Astrocyte (in vitro differentiated cells and primary cell): ENCODE measurements around the gene CDH1. TPM values are rescaled to one million over a fixed set of nuclear protein-coding genes. Genes with fewer than 3 reads are reported as not detected.

Experiments used
- DNase-seq: peaks from one replicate; pipeline ENCODE4 v3.0.0-alpha.2; 2010; ENCODE audit warnings: low read depth
- FAIRE-seq: peaks from 2 replicates; lab custom pipeline; 2011; peaks lifted over from hg19 to GRCh38; lab: Jason Lieb, UNC
- H2AFZ ChIP-seq: 2 replicates; pipeline ENCODE4 v1.6.0; 2012; ENCODE audit warnings: low read depth, low read length, inconsistent platforms
- H3K27ac ChIP-seq: 2 replicates; pipeline ENCODE4 v1.5.1; 2011; ENCODE audit warnings: low read depth, low read length, inconsistent platforms
- H3K27me3 ChIP-seq: 2 replicates; pipeline ENCODE4 v1.6.0; 2011; ENCODE audit warnings: low read length, inconsistent platforms; ENCODE audit not compliant: insufficient read depth
- H3K36me3 ChIP-seq: 2 replicates; pipeline ENCODE4 v1.5.1; 2011; ENCODE audit warnings: low read length, inconsistent platforms; ENCODE audit not compliant: insufficient read depth
- H3K4me1 ChIP-seq: 2 replicates; pipeline ENCODE4 v1.5.1; 2011; ENCODE audit warnings: low read length, inconsistent platforms; ENCODE audit not compliant: insufficient read depth
- H3K4me2 ChIP-seq: 2 replicates; pipeline ENCODE4 v1.6.0; 2012; ENCODE audit warnings: low read length, inconsistent platforms
- H3K4me3 ChIP-seq: 2 replicates; pipeline ENCODE4 v1.5.1; 2011; ENCODE audit warnings: low read depth, mild to moderate bottlenecking, low read length, inconsistent platforms; ENCODE audit not compliant: insufficient read depth
- H3K79me2 ChIP-seq: 2 replicates; pipeline ENCODE4 v1.6.0; 2012; ENCODE audit warnings: mild to moderate bottlenecking, low read length, inconsistent platforms; ENCODE audit not compliant: insufficient read depth
- H3K9ac ChIP-seq: 2 replicates; pipeline ENCODE4 v1.6.0; 2012; ENCODE audit warnings: mild to moderate bottlenecking, low read length, inconsistent platforms
- H3K9me3 ChIP-seq: 2 replicates; pipeline ENCODE4 v1.5.1; 2012; ENCODE audit warnings: low read depth, mild to moderate bottlenecking, low read length, inconsistent platforms; ENCODE audit not compliant: insufficient read depth
- H4K20me1 ChIP-seq: 2 replicates; pipeline ENCODE4 v1.6.0; 2012; ENCODE audit warnings: low read length, inconsistent platforms; ENCODE audit not compliant: insufficient read depth
- H3K27ac Mint-ChIP-seq: one replicate; pipeline ENCODE4 v1.8.0; 2021; ENCODE audit warnings: mild to moderate bottlenecking, mixed read lengths; ENCODE audit not compliant: unreplicated experiment
- H3K27me3 Mint-ChIP-seq: one replicate; pipeline ENCODE4 v1.8.0; 2021; ENCODE audit warnings: low read depth, mixed read lengths; ENCODE audit not compliant: unreplicated experiment
- H3K36me3 Mint-ChIP-seq: one replicate; pipeline ENCODE4 v1.8.0; 2021; ENCODE audit warnings: low read depth, mixed read lengths; ENCODE audit not compliant: unreplicated experiment
- H3K4me1 Mint-ChIP-seq: one replicate; pipeline ENCODE4 v1.8.0; 2021; ENCODE audit warnings: low read depth, mixed read lengths; ENCODE audit not compliant: unreplicated experiment
- H3K4me3 Mint-ChIP-seq: one replicate; pipeline ENCODE4 v1.8.0; 2021; ENCODE audit warnings: mild to moderate bottlenecking, moderate library complexity, mixed read lengths; ENCODE audit not compliant: unreplicated experiment
- H3K9me3 Mint-ChIP-seq: one replicate; pipeline ENCODE4 v1.8.0; 2021; ENCODE audit warnings: mild to moderate bottlenecking, mixed read lengths; ENCODE audit not compliant: unreplicated experiment
- EZH2 ChIP-seq: IDR thresholded peaks from 2 replicates; pipeline ENCODE4 v1.6.1; 2012; ENCODE audit warnings: mild to moderate bottlenecking, low read length, inconsistent platforms; ENCODE audit not compliant: insufficient read depth
- total RNA-seq: library from RNA; stranded (reverse); gene quantifications from 2 replicates; pipeline ENCODE4 v1.2.1, GENCODE V29; 2021
- TF ChIP-seq, protein P1 (sequence below): IDR thresholded peaks from 2 replicates; pipeline ENCODE4 v1.5.1; 2011; ENCODE audit warnings: low read depth, mild to moderate bottlenecking, inconsistent platforms, low read length, moderate library complexity; ENCODE audit not compliant: insufficient read depth

The CDH1 gene
- total RNA-seq, 1 donor from 2014 or later = 23.8 TPM

- peak overlapping the region; percentile 46 for H3K4me2 ChIP-seq
- H3K9me3 Mint-ChIP-seq = peaks cover 3% of the 10 kb centered on the region
- no peaks in the 10 kb centered on the region for H3K79me2 ChIP-seq
- peaks cover 8% of the 10 kb centered on the region for H3K4me1 ChIP-seq
- H3K36me3 Mint-ChIP-seq = no peaks in the 10 kb centered on the region
- H3K27me3 ChIP-seq = no peaks in the 10 kb centered on the region
- FAIRE-seq (no peak), DNase-seq (peak; percentile 66)
- H3K27ac Mint-ChIP-seq = no peak overlapping the region
- no peak overlapping the region for H3K4me3 ChIP-seq
- no peaks in the 10 kb centered on the region for H3K36me3 ChIP-seq
- peaks cover 4% of the 10 kb centered on the region for H3K4me1 Mint-ChIP-seq
- H3K27me3 Mint-ChIP-seq = peaks cover 14% of the 10 kb centered on the region
- no peak for TF ChIP-seq EZH2
- TF ChIP-seq, protein P1, sequence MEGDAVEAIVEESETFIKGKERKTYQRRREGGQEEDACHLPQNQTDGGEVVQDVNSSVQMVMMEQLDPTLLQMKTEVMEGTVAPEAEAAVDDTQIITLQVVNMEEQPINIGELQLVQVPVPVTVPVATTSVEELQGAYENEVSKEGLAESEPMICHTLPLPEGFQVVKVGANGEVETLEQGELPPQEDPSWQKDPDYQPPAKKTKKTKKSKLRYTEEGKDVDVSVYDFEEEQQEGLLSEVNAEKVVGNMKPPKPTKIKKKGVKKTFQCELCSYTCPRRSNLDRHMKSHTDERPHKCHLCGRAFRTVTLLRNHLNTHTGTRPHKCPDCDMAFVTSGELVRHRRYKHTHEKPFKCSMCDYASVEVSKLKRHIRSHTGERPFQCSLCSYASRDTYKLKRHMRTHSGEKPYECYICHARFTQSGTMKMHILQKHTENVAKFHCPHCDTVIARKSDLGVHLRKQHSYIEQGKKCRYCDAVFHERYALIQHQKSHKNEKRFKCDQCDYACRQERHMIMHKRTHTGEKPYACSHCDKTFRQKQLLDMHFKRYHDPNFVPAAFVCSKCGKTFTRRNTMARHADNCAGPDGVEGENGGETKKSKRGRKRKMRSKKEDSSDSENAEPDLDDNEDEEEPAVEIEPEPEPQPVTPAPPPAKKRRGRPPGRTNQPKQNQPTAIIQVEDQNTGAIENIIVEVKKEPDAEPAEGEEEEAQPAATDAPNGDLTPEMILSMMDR = peak; percentile 8
- peak overlapping the region; percentile 30 for H2AFZ ChIP-seq
- no peak overlapping the region for H3K27ac ChIP-seq
- H3K9me3 ChIP-seq = no peaks in the 10 kb centered on the region
- no peak overlapping the region for H3K4me3 Mint-ChIP-seq
- H3K9ac ChIP-seq = no peak overlapping the region
- no peaks in the 10 kb centered on the region for H4K20me1 ChIP-seq
These were observed 29.5 kb upstream of the CDH1 start for GRCh38 chr16:68707340-68708152.

- H3K27me3 Mint-ChIP-seq = peaks cover 21% of the 10 kb centered on the region
- no peaks in the 10 kb centered on the region for H4K20me1 ChIP-seq
- no peak overlapping the region for H3K9ac ChIP-seq
- no peak for DNase-seq
- no peak overlapping the region for H3K4me2 ChIP-seq
- no peaks in the 10 kb centered on the region for H3K79me2 ChIP-seq
- H3K4me3 Mint-ChIP-seq = no peak overlapping the region
- H3K27me3 ChIP-seq = no peaks in the 10 kb centered on the region
- FAIRE-seq = no peak
- no peak overlapping the region for H3K4me3 ChIP-seq
- H3K27ac Mint-ChIP-seq = no peak overlapping the region
- H3K9me3 ChIP-seq = no peaks in the 10 kb centered on the region
- no peak overlapping the region for H3K27ac ChIP-seq
- peaks cover 3% of the 10 kb centered on the region for H3K9me3 Mint-ChIP-seq
- no peak overlapping the region for H2AFZ ChIP-seq
- TF ChIP-seq, protein P1 = no peak
- peaks cover 4% of the 10 kb centered on the region for H3K4me1 Mint-ChIP-seq
- no peaks in the 10 kb centered on the region for H3K36me3 Mint-ChIP-seq
- H3K36me3 ChIP-seq = no peaks in the 10 kb centered on the region
- peaks cover 8% of the 10 kb centered on the region for H3K4me1 ChIP-seq
These were observed 26.9 kb upstream of the CDH1 start for GRCh38 chr16:68710211-68710610.

- Mint-ChIP-seq H3K36me3 (no peaks in the 10 kb centered on the region), H3K9me3 (peaks cover 3% of the 10 kb centered on the region), H3K27me3 (peaks cover 21% of the 10 kb centered on the region), H3K4me3 (no peak overlapping the region), H3K27ac (no peak overlapping the region), H3K4me1 (peaks cover 4% of the 10 kb centered on the region)
- no peak for DNase-seq
- Histone ChIP-seq H2AFZ (no peak overlapping the region), H3K9me3 (no peaks in the 10 kb centered on the region), H3K27ac (no peak overlapping the region), H3K9ac (no peak overlapping the region), H3K27me3 (no peaks in the 10 kb centered on the region), H3K4me2 (no peak overlapping the region), H3K79me2 (no peaks in the 10 kb centered on the region), H3K4me3 (no peak overlapping the region), H3K4me1 (peaks cover 8% of the 10 kb centered on the region), H3K36me3 (no peaks in the 10 kb centered on the region), H4K20me1 (no peaks in the 10 kb centered on the region)
- TF ChIP-seq, protein P1 = no peak
- no peak for FAIRE-seq
These were observed 25.5 kb upstream of the CDH1 start for GRCh38 chr16:68711421-68712139.
